HS-5 (cell line): ENCODE measurements around the gene HTT.
"Not testable (repeated sequence)": the region's sequence is repeated elsewhere in the genome, so short reads cannot be mapped to it uniquely, and the experiment has no call there.

Experiments used
- DNase-seq: peaks from one replicate; pipeline ENCODE4 v3.0.0-alpha.2; 2012; ENCODE audit warnings: low read depth

HTT gene

DNA sequence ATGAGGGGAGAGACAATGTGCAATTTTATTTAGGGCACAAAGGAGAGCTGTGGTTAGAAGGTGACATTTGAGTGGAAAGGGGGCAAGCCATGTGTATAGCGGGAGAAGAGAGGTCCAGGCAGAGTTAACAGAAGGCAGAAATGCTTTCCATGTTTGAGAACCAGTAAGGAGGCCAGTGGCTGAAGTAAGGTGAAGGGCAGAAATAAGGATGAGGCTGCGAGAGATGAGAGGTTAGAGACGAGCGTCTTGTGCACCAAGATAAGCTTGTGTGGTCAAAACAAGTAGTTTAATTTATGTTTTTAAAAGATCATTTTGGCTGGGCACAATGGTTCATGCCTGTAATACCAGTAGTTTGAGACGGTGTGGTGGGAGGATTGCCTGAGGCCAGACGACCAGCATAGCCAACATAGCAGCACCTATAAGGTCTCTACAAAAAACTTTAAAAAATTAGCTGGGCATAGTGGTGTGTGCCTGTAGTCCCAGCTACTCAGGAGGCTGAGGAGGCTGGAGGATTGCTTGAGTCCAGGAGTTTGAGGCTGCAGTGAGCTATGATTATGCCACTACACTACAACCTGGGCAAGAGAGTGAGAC lies 8.5 kb downstream of the HTT start:
- DNase-seq: no peak

- no peak for DNase-seq
Observed at GRCh38 chr4:3083732-3084131, 9.3 kb downstream of the HTT start.

- no peak for DNase-seq
Observed at GRCh38 chr4:3085948-3086670, 11.6 kb downstream of the HTT start.

DNA sequence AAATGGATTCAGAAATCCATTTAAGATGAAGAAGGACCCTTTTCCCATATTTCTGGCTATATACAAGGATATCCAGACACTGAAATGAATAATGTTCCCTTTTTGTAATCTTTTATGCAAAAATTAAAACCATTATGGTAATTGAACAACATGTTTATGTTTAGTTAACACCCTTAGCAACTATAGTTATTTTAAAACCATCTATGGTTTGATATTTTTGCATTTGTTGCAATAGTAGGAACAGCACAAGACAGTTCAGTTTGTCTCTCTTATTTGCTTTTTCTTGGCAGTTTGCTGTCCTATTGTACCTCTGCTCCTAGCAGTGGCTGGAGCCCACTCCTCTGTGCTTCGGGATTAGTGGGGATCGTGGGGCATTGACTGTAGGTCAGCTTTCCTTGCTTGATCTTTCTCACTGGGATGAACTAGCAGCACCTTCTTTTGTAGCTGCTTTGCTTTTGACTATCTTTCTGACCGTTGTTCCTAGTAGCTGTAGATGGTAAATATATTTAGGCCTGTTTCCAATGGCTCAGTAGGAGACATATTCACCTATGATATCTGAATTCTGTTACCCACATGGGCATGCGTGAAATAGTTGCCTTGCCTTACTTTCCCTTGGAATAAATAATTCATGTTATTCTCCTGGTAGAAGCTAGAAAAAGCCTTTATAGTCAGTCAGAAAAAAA lies 12.8 kb downstream of the HTT start:
- no peak for DNase-seq

DNA sequence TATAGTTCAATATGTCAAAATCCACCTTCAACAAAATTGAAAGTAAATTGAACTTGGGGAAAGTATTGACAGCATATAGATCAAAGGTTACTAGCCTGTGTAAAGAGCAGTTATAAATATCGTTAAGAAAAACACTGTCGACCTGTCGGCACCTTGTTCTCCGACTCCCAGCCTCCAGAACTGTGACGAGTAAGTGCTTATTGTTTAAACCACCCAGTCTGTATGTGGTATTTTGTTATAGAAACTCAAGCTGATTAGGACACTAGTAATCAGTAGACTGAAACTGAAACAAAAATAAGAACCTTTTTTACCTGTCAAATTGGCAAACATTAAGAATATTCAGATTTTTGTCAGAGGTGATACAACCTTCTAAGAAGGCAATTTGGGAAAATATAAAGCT lies 17.0 kb downstream of the HTT start:
- no peak for DNase-seq

GRCh38 chr4:3094701-3095100 lies 20.2 kb downstream of the HTT start:
- DNase-seq: not testable (repeated sequence)

- DNase-seq: no peak
Observed at GRCh38 chr4:3096202-3096601, 21.7 kb downstream of the HTT start.

GRCh38 chr4:3098346-3098745 lies 23.9 kb downstream of the HTT start:
- no peak for DNase-seq

GRCh38 chr4:3106339-3107186 lies 32.1 kb downstream of the HTT start:
- DNase-seq: peak; percentile 83

- no peak for DNase-seq
Observed at GRCh38 chr4:3107271-3107670, 32.8 kb downstream of the HTT start.

DNA sequence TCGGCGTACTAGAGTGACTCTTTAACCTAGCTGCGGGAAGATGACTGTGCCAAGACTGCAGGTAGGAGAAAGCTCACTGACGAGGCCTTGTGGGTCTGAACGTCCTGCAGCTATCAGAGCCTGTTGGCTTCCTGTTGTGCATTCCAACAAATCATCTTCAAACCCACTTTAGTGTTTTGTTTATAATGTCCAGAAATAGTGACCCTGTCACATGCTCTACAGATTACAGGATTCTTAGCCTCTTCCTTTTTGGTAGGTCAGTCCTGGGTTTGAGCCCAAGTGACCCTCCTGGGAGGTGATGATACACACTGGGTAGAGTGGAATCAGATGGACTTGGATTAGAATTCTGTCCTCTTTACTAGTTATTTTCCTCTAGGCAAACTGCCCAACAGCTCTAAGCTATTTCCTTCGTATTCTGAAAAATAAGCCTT lies 33.2 kb downstream of the HTT start:
- DNase-seq: no peak

DNA sequence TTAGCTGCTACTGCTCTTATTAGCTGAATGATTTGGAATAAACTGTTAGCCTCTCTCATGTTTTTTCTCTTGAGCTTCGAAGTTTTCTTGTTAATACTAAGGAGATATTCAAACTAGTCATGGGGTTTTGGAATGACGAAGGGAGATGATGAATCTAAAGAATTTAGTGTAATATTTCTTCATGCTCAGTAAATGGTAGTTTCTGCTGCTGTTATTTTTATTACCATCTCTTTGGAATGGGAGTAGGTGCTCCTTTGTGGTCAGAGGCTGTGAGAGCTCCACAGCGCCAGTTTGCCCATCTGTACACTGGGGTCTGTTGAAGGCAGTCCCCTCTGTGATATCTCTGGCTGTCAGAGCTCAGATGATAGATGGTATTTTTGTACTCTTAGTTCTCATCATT lies 33.7 kb downstream of the HTT start:
- peak; percentile 22 for DNase-seq

- DNase-seq: peak; percentile 69
Observed at GRCh38 chr4:3111461-3111860, 37.0 kb downstream of the HTT start.

DNA sequence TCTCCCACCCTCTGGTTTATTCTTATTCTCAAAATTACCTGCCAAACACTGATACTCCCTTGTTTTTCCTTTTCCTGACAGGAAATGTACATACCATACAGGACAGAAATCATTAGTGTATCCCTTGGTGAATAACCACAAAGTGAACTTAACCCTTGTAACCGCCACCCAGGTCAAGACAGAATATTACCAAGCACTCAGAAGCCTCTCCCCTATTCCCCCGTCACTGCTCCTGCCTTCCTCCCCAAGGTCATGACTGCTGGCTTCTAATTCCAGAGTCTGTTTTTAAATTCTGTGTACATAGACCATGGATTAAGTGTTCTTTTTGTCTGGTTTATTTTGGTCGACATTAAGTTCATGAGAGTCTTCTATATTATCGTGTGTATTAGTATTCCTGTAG lies 37.7 kb downstream of the HTT start:
- DNase-seq: no peak

GRCh38 chr4:3112609-3113469 lies 38.4 kb downstream of the HTT start:
- DNase-seq: no peak

- DNase-seq: no peak
Observed at GRCh38 chr4:3114377-3114776, 39.9 kb downstream of the HTT start.

- DNase-seq: no peak
Observed at GRCh38 chr4:3115637-3116270, 41.3 kb downstream of the HTT start.

GRCh38 chr4:3116955-3117354 lies 42.5 kb downstream of the HTT start:
- DNase-seq: no peak

DNA sequence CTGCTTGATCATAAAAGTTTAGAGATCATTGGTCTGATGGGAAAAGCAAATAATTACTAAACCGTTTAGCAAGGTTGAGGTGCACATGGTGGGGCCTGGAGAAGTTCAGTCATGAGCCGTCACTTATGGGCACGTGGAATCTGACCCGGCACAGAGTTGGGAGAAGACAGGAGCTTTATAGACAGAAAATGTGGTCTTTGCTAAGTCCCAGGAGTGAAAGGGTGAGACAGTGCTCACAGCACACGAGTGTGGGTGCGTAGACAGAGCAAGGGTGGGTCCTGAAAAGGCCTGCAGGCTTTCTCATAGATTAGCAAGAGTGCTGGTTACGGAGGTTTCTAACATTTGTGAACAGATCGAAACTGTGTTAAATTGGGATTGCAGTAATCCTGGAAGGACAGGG lies 43.8 kb downstream of the HTT start:
- no peak for DNase-seq

GRCh38 chr4:3119464-3119863 lies 45.0 kb downstream of the HTT start:
- no peak for DNase-seq

DNA sequence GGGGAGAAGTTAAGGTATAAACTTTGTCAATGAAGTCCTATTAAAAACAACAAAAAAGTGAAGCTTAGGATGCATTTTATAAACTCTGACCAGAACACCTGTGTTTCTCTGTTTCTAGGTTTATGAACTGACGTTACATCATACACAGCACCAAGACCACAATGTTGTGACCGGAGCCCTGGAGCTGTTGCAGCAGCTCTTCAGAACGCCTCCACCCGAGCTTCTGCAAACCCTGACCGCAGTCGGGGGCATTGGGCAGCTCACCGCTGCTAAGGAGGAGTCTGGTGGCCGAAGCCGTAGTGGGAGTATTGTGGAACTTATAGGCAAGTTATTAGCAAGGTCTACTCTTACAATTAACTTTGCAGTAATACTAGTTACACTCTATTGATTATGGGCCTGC lies 46.6 kb downstream of the HTT start:
- DNase-seq: no peak
